K562 (cell line): ENCODE data around the gene MLLT6. TPM values are rescaled to one million over a fixed set of nuclear protein-coding genes. Genes with fewer than 3 reads are reported as not detected.

Experiments
- ATF1 ChIP-seq, 2 experiments: fragments of 450-650 bp in 1 of 2; IDR thresholded peaks; 2 replicates each; pipeline ENCODE4 v1.6.1; 2016; ENCODE audit warnings: missing compliant biosample characterization in 1 of 2, missing genetic modification characterization in 1 of 2
- BACH1 ChIP-seq: fragments of 200-800 bp; sonication (Bioruptor generic); IDR thresholded peaks from 2 replicates; pipeline ENCODE4 v1.6.1; 2016; ENCODE audit warnings: missing genetic modification characterization, missing compliant biosample characterization
- BRF1 ChIP-seq: IDR thresholded peaks from 3 replicates; pipeline ENCODE4 v1.6.1; 2011; ENCODE audit warnings: borderline replicate concordance, mild to moderate bottlenecking; ENCODE audit not compliant: insufficient read length; ENCODE audit errors: extremely low read depth
- CBFA2T2 ChIP-seq: fragments of 450-650 bp; conservative IDR thresholded peaks from 2 replicates; pipeline ENCODE4 v1.6.1; 2017; ENCODE audit warnings: mild to moderate bottlenecking
- DEAF1 ChIP-seq: fragments of 450-650 bp; formaldehyde crosslinking; IDR thresholded peaks from 2 replicates; pipeline ENCODE4 v1.4.0; 2020; ENCODE audit warnings: mild to moderate bottlenecking, moderate library complexity
- ELF1 ChIP-seq: fragments of 200-800 bp; sonication (Bioruptor generic); IDR thresholded peaks from 2 replicates; pipeline ENCODE4 v1.6.1; 2016; ENCODE audit warnings: missing genetic modification characterization, missing compliant biosample characterization
- ETS2 ChIP-seq: IDR thresholded peaks from 2 replicates; pipeline ENCODE4 v1.6.1; 2016; ENCODE audit warnings: borderline replicate concordance, missing genetic modification characterization, mild to moderate bottlenecking, moderate library complexity, missing compliant biosample characterization; ENCODE audit not compliant: poor library complexity, severe bottlenecking
- HSF4 ChIP-seq: fragments of 250-450 bp; sonication (Bioruptor Pico); IDR thresholded peaks from 2 replicates; pipeline ENCODE4 v2.1.2; 2022; ENCODE audit warnings: mild to moderate bottlenecking, moderate library complexity, borderline replicate concordance
- MEIS2 ChIP-seq: fragments of 450-650 bp; IDR thresholded peaks from 2 replicates; pipeline ENCODE4 v1.6.1; 2014; ENCODE audit warnings: mild to moderate bottlenecking; ENCODE audit not compliant: partially characterized antibody
- NCOR1 ChIP-seq: fragments of 450-650 bp; IDR thresholded peaks from 2 replicates; pipeline ENCODE4 v1.6.1; 2016; ENCODE audit warnings: mild to moderate bottlenecking, moderate library complexity
- POLR2B ChIP-seq: fragments of 450-650 bp; IDR thresholded peaks from 2 replicates; pipeline ENCODE4 v1.6.1; 2018; ENCODE audit warnings: low read depth; ENCODE audit not compliant: partially characterized antibody
- SAFB ChIP-seq: fragments of 200-400 bp; formaldehyde crosslinking; IDR thresholded peaks from 2 replicates; pipeline ENCODE4 v1.6.1; 2017; ENCODE audit warnings: low read depth, low read length, borderline replicate concordance
- SPI1 ChIP-seq: IDR thresholded peaks from 2 replicates; pipeline ENCODE4 v1.6.1; 2011; ENCODE audit warnings: low read depth, low read length, control low read depth, borderline replicate concordance
- TRIM25 ChIP-seq: fragments of 450-650 bp; IDR thresholded peaks from 2 replicates; pipeline ENCODE4 v1.7.0; 2016; ENCODE audit warnings: borderline replicate concordance
- ZBTB17 ChIP-seq: fragments of 450-650 bp; formaldehyde crosslinking; IDR thresholded peaks from 2 replicates; pipeline ENCODE4 v1.4.0; 2020; ENCODE audit warnings: mild to moderate bottlenecking
- ZBTB8A ChIP-seq: fragments of 450-650 bp; IDR thresholded peaks from 2 replicates; pipeline ENCODE4 v1.6.1; 2018; ENCODE audit warnings: mild to moderate bottlenecking, moderate library complexity; ENCODE audit not compliant: partially characterized antibody
- ZEB2 ChIP-seq: fragments of 450-650 bp; IDR thresholded peaks from 2 replicates; pipeline ENCODE4 v1.6.1; 2016
- ZFX ChIP-seq: sonication (generic); formaldehyde crosslinking; IDR thresholded peaks from 2 replicates; pipeline ENCODE4 v1.8.0; 2022; ENCODE audit warnings: mild to moderate bottlenecking, missing genetic modification reagents, moderate library complexity
- ZNF239 ChIP-seq: fragments of 250-450 bp; sonication (Bioruptor Pico); IDR thresholded peaks from 2 replicates; pipeline ENCODE4 v1.4.0; 2020; ENCODE audit warnings: mild to moderate bottlenecking
- ZNF668 ChIP-seq: fragments of 250-450 bp; sonication (Bioruptor Pico); IDR thresholded peaks from 2 replicates; pipeline ENCODE4 v1.8.0; 2022; ENCODE audit warnings: mild to moderate bottlenecking, inconsistent platforms
- ZNF696 ChIP-seq: fragments of 250-450 bp; sonication (Bioruptor Pico); conservative IDR thresholded peaks from 2 replicates; pipeline ENCODE4 v1.4.0; 2020; ENCODE audit warnings: mild to moderate bottlenecking, moderate library complexity
- ZNF707 ChIP-seq: fragments of 250-450 bp; sonication (Bioruptor Pico); conservative IDR thresholded peaks from 2 replicates; pipeline ENCODE4 v1.8.0; 2022; ENCODE audit warnings: inconsistent platforms, mild to moderate bottlenecking, moderate library complexity
- ZNF766 ChIP-seq: fragments of 200-800 bp; sonication (Bioruptor generic); conservative IDR thresholded peaks from 2 replicates; pipeline ENCODE4 v1.6.1; 2016; ENCODE audit warnings: missing genetic modification characterization, missing compliant biosample characterization
- polyA plus RNA-seq, 8 experiments: library from polyadenylated mRNA; depleted of rRNA in 4 of 8; stranded (reverse) in 5 of 8; unstranded in 3 of 8; fragments of >200 nt; fragmentation: Nextera tagmentation in 2 of 8; fragmentation: Illumina TruSeq in 1 of 8; extraction: Ambion mirVana in 2 of 8; extraction: Trizol in 1 of 8; gene quantifications; 2 replicates each; pipeline versions ENCODE4 v1.2.1 to v1.2.3, GENCODE V29; 2011 to 2014; ENCODE audit warnings: inconsistent platforms in 1 of 8, missing spikeins in 1 of 8
- total RNA-seq, 7 experiments: library from RNA; depleted of rRNA in 6 of 7; stranded (reverse); fragments of >200 nt in 6 of 7; fragmentation: Illumina TruSeq in 2 of 7; extraction: Trizol in 2 of 7; gene quantifications; 2 replicates each; pipeline versions ENCODE4 v1.2.1 to v1.2.3, GENCODE V29; 2011 to 2021; ENCODE audit warnings: low replicate concordance in 1 of 7
- TF ChIP-seq, protein P1 (sequence below): fragments of 450-650 bp; IDR thresholded peaks from 2 replicates; pipeline ENCODE4 v1.7.1; 2018; ENCODE audit warnings: mild to moderate bottlenecking, low read depth; ENCODE audit not compliant: partially characterized antibody

Gene MLLT6
- total and polyA plus RNA-seq, 9 of the 15 experiments (the other 6 are each of a cell fraction or from before 2014, with no cell fraction given): 3.1 to 71.7 (median 30.0) TPM

GRCh38 chr17:38752308-38753070 is 47.4 kb downstream of the MLLT6 start, which contains the start of gene PSMB3 (continued):
- TF ChIP-seq DEAF1 (CRISPR knock-in tag): peak; percentile 12; the same call in 1 of the 2 replicates
- TF ChIP-seq SAFB: no peak
- TF ChIP-seq ZNF766 (CRISPR knock-in tag): no peak
- TF ChIP-seq ETS2 (tag): no peak
- peak; percentile 47 for TF ChIP-seq MEIS2
- TF ChIP-seq BRF1: no peak
- no peak for TF ChIP-seq ZEB2
- TF ChIP-seq ZNF239 (CRISPR knock-in tag): no peak
- TF ChIP-seq, protein P1, sequence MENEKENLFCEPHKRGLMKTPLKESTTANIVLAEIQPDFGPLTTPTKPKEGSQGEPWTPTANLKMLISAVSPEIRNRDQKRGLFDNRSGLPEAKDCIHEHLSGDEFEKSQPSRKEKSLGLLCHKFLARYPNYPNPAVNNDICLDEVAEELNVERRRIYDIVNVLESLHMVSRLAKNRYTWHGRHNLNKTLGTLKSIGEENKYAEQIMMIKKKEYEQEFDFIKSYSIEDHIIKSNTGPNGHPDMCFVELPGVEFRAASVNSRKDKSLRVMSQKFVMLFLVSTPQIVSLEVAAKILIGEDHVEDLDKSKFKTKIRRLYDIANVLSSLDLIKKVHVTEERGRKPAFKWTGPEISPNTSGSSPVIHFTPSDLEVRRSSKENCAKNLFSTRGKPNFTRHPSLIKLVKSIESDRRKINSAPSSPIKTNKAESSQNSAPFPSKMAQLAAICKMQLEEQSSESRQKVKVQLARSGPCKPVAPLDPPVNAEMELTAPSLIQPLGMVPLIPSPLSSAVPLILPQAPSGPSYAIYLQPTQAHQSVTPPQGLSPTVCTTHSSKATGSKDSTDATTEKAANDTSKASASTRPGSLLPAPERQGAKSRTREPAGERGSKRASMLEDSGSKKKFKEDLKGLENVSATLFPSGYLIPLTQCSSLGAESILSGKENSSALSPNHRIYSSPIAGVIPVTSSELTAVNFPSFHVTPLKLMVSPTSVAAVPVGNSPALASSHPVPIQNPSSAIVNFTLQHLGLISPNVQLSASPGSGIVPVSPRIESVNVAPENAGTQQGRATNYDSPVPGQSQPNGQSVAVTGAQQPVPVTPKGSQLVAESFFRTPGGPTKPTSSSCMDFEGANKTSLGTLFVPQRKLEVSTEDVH: peak; percentile 96
- no peak for TF ChIP-seq ZNF668 (CRISPR knock-in tag)
- peak; percentile 100 for TF ChIP-seq SPI1
- TF ChIP-seq ZNF707 (CRISPR knock-in tag): no peak
- TF ChIP-seq CBFA2T2: no peak
- peak; percentile 45; the same call in 1 of the 2 replicates for TF ChIP-seq ZFX (CRISPR knock-in tag)
- TF ChIP-seq TRIM25: no peak
- TF ChIP-seq ELF1 (tag): peak; percentile 96
- TF ChIP-seq ZNF696 (CRISPR knock-in tag): no peak
- no peak for TF ChIP-seq ZBTB8A
- TF ChIP-seq NCOR1: no peak
- TF ChIP-seq ATF1 (CRISPR knock-in tag; IDR thresholded peaks at IDR 0.05): no peak
- TF ChIP-seq ATF1 (tag; IDR thresholded peaks at IDR 0.05): peak; percentile 85
- TF ChIP-seq BACH1 (tag): no peak
- TF ChIP-seq POLR2B: peak; percentile 85
- no peak for TF ChIP-seq HSF4
- TF ChIP-seq ZBTB17 (CRISPR knock-in tag): no peak
